ENCODE data around the gene PIK3CD.

The PIK3CD gene

GRCh38 chr1:9720785-9721605 is 69.5 kb downstream of the PIK3CD start:
- no peak for DNase-seq

GRCh38 chr1:9721606-9722377 is 70.3 kb downstream of the PIK3CD start:
- peak; percentile 79 to 85 for DNase-seq

DNA sequence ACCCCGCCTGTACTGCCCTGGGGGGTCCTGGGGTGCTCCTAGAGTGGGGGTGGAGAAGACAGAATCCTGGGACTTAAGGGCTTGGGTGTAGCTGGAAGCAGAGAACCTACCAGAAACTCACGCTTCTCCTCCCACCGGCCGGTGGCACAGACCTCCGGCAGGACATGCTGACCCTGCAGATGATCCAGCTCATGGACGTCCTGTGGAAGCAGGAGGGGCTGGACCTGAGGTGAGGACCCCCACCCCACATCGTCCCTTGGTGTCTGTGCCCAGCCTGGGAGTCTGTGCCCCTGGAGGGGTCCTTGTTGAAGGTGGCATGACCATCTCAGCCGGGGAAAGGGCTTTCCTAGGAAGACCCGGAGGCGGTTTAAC is 70.8 kb downstream of the PIK3CD start:
- DNase-seq = no peak

GRCh38 chr1:9723068-9723805 is 71.7 kb downstream of the PIK3CD start:
- no peak for DNase-seq

DNA sequence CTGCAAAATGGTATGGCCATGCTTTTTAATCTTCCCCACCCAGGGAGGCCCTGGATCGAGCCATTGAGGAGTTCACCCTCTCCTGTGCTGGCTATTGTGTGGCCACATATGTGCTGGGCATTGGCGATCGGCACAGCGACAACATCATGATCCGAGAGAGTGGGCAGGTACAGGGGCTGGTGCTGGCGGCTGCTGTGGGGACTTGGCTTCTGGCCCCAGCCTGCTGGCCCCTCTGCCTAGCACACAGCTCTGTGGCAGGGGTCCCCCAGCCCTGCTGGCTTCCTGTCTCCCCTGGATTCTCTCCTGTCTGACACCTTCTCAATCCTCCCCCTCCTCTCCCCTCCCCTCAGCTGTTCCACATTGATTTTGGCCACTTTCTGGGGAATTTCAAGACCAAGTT is 72.4 kb downstream of the PIK3CD start:
- DNase-seq = no peak

DNA sequence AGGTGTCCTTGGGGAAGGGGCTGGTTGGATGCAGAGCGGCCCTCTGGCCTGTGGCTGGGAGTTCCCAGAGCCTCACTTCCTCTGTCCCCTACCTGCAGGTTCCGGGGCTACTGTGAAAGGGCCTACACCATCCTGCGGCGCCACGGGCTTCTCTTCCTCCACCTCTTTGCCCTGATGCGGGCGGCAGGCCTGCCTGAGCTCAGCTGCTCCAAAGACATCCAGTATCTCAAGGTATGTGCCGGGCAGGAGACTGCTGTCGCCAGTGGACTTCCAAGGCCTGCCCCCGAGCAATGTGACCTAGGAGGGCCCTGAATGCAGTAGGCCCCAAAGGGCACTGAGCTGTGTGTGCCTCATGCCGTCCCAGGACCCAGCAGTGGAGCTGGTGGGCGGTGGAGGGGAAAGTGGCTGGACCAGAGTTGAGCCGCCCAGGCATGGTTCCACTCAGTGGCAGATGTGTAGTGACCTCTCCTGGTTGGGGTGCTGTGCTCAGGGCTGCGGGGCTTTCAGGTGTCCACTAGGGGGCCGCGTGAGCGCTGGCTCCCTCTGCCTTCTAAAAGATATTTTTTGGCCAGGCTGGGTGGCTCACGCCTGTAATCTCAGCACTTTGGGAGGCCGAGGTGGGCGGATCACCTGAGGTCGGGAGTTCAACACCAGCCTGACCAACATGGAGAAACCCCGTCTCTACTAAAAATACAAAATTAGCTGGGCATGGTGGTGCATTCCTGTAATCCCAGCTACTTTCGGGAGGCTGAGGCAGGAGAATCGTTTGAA is 73.4 kb downstream of the PIK3CD start:
- peak; percentile 75 to 76 for DNase-seq

- DNase-seq = no peak
These were observed 74.9 kb downstream of the PIK3CD start for GRCh38 chr1:9726406-9726805.

DNA sequence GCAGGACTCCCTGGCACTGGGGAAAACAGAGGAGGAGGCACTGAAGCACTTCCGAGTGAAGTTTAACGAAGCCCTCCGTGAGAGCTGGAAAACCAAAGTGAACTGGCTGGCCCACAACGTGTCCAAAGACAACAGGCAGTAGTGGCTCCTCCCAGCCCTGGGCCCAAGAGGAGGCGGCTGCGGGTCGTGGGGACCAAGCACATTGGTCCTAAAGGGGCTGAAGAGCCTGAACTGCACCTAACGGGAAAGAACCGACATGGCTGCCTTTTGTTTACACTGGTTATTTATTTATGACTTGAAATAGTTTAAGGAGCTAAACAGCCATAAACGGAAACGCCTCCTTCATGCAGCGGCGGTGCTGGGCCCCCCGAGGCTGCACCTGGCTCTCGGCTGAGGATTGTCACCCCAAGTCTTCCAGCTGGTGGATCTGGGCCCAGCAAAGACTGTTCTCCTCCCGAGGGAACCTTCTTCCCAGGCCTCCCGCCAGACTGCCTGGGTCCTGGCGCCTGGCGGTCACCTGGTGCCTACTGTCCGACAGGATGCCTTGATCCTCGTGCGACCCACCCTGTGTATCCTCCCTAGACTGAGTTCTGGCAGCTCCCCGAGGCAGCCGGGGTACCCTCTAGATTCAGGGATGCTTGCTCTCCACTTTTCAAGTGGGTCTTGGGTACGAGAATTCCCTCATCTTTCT is 75.5 kb downstream of the PIK3CD start:
- no peak for DNase-seq

DNA sequence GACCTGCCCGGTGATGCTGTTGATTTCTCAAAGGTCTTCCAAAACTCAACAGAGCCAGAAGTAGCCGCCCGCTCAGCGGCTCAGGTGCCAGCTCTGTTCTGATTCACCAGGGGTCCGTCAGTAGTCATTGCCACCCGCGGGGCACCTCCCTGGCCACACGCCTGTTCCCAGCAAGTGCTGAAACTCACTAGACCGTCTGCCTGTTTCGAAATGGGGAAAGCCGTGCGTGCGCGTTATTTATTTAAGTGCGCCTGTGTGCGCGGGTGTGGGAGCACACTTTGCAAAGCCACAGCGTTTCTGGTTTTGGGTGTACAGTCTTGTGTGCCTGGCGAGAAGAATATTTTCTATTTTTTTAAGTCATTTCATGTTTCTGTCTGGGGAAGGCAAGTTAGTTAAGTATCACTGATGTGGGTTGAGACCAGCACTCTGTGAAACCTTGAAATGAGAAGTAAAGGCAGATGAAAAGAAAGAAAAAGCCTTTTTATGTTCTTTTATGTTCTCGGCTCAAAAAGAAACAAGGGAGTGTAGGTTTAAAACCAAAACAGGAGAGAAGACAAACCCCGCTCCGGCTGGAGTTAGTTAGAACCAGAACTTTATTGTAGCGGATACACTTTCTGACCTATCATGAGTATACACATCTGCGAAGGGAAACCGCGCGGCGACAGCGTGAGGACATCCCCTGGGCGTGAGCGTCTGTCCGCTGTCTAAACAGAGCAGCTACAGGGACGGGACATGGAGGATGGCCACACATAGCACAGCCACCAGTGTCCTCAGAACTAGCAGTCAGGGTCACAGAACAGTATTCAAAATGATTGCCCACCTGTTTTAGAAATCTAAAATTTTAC is 77.1 kb downstream of the PIK3CD start:
- peak; percentile 73 to 75 for DNase-seq

GRCh38 chr1:9729523-9729922 is 78.0 kb downstream of the PIK3CD start:
- no peak for DNase-seq

DNA sequence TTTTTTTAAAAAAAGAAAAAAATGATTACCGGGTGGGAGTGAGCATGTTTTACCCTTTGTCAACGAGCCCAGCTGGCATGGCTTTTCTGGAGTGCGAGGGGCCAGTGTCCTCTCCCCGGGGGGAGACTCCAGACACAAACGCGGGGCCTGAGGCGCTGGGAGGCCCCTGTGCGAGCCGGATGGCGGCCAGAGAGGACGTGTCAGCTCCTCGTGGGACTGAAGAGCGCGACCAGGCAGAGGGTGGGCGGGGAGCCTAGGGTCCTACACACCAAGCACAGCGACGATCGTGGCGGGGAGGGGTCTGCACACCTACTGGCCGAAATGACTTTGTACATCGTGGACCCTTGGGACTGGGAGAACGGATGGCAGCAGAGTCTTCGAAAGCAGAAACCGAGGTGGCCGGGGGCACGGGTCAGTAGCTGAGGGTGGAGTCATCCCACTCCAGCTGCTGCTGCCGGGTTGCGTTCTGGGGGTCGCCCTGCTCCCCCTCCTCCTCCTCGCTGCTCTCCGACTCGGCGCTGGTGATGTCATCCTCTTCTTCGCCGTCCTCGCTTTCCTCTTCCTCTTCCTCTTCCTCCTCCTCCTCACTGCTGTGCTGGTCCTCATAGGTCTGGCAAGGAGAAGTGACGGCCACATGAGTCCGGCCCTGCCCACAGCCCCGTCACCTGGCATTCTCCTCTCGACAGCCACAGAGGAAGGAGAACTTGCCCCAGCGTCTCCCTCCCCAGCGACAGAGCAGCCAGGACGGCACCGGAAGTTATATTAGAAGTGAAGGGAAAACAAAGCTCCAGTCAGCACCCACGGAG is 78.8 kb downstream of the PIK3CD start:
- DNase-seq = no peak

GRCh38 chr1:9731051-9731537 is 79.6 kb downstream of the PIK3CD start:
- DNase-seq = no peak

GRCh38 chr1:9731561-9731960 is 80.0 kb downstream of the PIK3CD start:
- no peak for DNase-seq

GRCh38 chr1:9732123-9732971 is 80.8 kb downstream of the PIK3CD start:
- DNase-seq = no peak

- DNase-seq = no peak
These were observed 81.7 kb downstream of the PIK3CD start for GRCh38 chr1:9733160-9733789.

GRCh38 chr1:9735800-9736199 is 84.3 kb downstream of the PIK3CD start:
- DNase-seq = no peak

DNA sequence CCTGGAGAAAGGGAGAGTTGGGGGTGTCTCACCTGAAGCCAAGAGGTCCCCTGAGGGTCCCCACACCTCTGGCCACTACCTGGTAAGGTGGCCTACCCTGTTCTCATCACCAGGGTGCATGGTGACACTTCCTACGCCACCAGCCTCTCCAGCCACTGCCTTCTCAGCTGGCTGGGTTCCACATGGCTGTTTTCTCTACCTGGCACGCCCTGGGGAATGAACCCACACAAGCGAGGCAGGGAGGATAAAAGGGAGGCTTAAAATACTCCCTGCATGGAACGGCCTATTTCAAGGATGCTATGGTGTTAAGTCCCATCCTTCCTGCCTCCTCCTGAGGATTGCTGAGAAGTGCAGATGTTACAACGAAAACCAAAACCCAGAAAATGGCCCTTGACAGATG is 84.7 kb downstream of the PIK3CD start:
- no peak for DNase-seq

DNA sequence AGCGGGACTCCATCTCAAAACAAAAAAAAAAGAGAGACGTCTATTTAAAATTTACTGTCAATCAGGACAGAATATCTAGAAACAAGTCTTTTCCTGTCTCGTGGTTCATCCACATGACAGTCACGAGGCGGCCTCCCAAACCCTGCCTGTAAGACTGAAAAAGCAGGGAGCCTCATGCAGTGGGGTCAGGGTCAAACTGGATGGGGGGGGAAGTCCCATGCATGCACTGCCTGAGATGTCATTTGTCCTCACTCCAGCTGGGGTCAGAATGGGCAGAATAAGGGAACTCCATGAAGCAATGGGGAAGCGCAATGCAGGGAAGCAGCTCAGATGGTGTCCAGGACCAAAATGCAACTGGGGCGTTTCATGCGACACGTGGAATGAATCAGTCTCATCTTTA is 85.5 kb downstream of the PIK3CD start:
- no peak for DNase-seq

- DNase-seq = no peak
These were observed 86.1 kb downstream of the PIK3CD start for GRCh38 chr1:9737671-9738070.

All from stimulated activated CD4-positive, alpha-beta T cell treated with anti-CD3 and anti-CD28 coated beads, Interleukin-2, amount 100 ng/mL, for 24 hours (primary cell).